Measurements from ENCODE around the gene DRAM2. TPM values are rescaled to one million over a fixed set of nuclear protein-coding genes. Genes with fewer than 3 reads are reported as not detected.
"Not testable (repeated sequence)": the region's sequence is repeated elsewhere in the genome, so short reads cannot be mapped to it uniquely, and the experiment has no call there.

DRAM2 gene
- total RNA-seq, 1 experiment from 2014 or later, result 17.0 TPM

DNA sequence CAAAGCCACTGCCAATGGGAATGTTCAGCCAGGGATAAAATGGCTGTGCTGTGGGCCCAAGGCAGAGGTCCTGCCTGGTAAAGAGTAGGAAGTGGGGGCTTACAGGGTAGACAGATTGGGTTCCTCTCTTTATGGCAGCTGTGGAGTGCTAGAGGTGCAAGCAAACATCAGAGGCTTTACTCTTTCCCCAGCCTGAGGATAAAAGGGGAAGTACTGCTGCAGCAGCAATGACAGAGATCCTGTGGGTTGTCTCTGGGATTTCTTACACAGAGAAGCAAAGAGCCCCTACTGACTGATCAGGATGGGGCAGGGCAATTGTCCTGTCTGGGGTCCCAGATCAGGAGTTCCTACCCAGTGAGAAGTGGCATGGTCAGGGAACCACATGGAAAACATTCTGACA is 54.2 kb downstream of the DRAM2 start:
- CTCF ChIA-PET, result no interaction called here
- Histone ChIP-seq H3K4me1 (ENCODE audit: insufficient read depth, low read length, poor library complexity, severe bottlenecking) (no peaks in the 10 kb centered on the region), H3K27ac (ENCODE audit: low read depth, low read length, poor library complexity, severe bottlenecking) (no peak overlapping the region), H3K27me3 (replicated peaks; ENCODE audit: insufficient read depth, low read depth, low read length, poor library complexity) (peaks cover 32% of the 10 kb centered on the region), H3K4me3 (ENCODE audit: low read depth, low read length, poor library complexity, severe bottlenecking) (no peak overlapping the region), H3K9me3 (ENCODE audit: low read depth, low read length, poor library complexity, severe bottlenecking) (no peaks in the 10 kb centered on the region), H3K36me3 (ENCODE audit: insufficient read depth, low read length, poor library complexity, severe bottlenecking) (no peaks in the 10 kb centered on the region)
- TF ChIP-seq EZH2 (IDR thresholded peaks at IDR 0.05; ENCODE audit: borderline replicate concordance, low read depth, low read length, poor library complexity, severe bottlenecking) (no peak), CTCF (conservative IDR thresholded peaks at IDR 0.05; ENCODE audit: low read depth, low read length) (no peak)
- intact Hi-C loops (cut with micrococcal nuclease; ENCODE audit: unreplicated experiment), result no loop called here
- no TSS peak for BruUV-seq (replicated peaks)
- no peak for DNase-seq (ENCODE audit: low spot score)
- POLR2A ChIA-PET (ENCODE audit: low non-redundant PET), result no interaction called here

- Histone ChIP-seq H3K27ac (ENCODE audit: low read depth, low read length, poor library complexity, severe bottlenecking) (no peak overlapping the region), H3K4me1 (ENCODE audit: insufficient read depth, low read length, poor library complexity, severe bottlenecking) (no peaks in the 10 kb centered on the region), H3K9me3 (ENCODE audit: low read depth, low read length, poor library complexity, severe bottlenecking) (no peaks in the 10 kb centered on the region), H3K27me3 (replicated peaks; ENCODE audit: insufficient read depth, low read depth, low read length, poor library complexity) (peaks cover 31% of the 10 kb centered on the region), H3K36me3 (ENCODE audit: insufficient read depth, low read length, poor library complexity, severe bottlenecking) (no peaks in the 10 kb centered on the region), H3K4me3 (ENCODE audit: low read depth, low read length, poor library complexity, severe bottlenecking) (no peak overlapping the region)
- BruUV-seq (replicated peaks), result no TSS peak
- DNase-seq (ENCODE audit: low spot score), result no peak
- POLR2A ChIA-PET (ENCODE audit: low non-redundant PET), result no interaction called here
- TF ChIP-seq EZH2 (IDR thresholded peaks at IDR 0.05; ENCODE audit: borderline replicate concordance, low read depth, low read length, poor library complexity, severe bottlenecking), result no peak
- no peak for TF ChIP-seq CTCF (conservative IDR thresholded peaks at IDR 0.05; ENCODE audit: low read depth, low read length)
- CTCF ChIA-PET, result no interaction called here
- intact Hi-C loops (cut with micrococcal nuclease; ENCODE audit: unreplicated experiment), result no loop called here
These were observed 54.9 kb downstream of the DRAM2 start for GRCh38 chr1:111084999-111085398.

DNA sequence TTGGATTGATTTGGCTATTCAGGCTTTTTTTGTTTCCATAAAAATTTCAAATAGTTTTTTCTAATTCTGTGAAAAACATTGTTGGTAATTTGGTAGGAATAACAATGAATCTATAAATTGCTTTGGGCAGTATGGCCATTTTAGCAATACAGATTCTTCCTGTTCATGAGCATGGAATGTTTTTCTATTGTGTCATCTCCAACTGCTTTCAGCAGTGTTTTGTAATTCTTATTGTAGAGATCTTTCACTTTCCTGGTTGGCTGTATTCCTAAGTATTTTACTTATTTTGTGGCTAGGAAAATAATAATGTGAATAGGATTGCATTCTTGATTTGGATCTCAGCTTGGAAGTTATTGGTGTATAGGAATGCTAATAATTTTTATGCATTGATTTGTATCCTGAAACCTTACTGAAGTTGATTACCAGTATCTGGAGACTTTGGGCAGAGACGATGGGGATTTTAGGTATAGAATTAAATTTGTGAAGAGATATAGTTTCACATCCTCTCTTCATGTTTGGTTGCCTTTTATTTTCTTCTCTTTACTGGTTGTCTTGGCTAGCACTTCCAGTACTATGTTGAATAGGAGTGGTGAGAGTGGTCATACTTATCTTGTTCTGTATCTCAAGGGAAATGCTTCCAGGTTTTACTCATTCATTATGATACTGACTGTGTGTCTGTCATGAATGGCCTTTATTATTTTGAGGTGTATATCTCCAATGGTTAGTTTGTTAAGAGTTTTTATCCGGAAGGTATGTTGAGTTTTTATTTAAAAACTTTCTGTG is 57.3 kb downstream of the DRAM2 start:
- TF ChIP-seq CTCF (conservative IDR thresholded peaks at IDR 0.05; ENCODE audit: low read depth, low read length) (no peak), EZH2 (IDR thresholded peaks at IDR 0.05; ENCODE audit: borderline replicate concordance, low read depth, low read length, poor library complexity, severe bottlenecking) (no peak)
- no peak for DNase-seq (ENCODE audit: low spot score)
- BruUV-seq (replicated peaks), result no TSS peak
- Histone ChIP-seq H3K36me3 (ENCODE audit: insufficient read depth, low read length, poor library complexity, severe bottlenecking) (no peaks in the 10 kb centered on the region), H3K4me1 (ENCODE audit: insufficient read depth, low read length, poor library complexity, severe bottlenecking) (no peaks in the 10 kb centered on the region), H3K27ac (ENCODE audit: low read depth, low read length, poor library complexity, severe bottlenecking) (no peak overlapping the region), H3K9me3 (ENCODE audit: low read depth, low read length, poor library complexity, severe bottlenecking) (no peaks in the 10 kb centered on the region), H3K27me3 (replicated peaks; ENCODE audit: insufficient read depth, low read depth, low read length, poor library complexity) (peaks cover 7% of the 10 kb centered on the region), H3K4me3 (ENCODE audit: low read depth, low read length, poor library complexity, severe bottlenecking) (no peak overlapping the region)
- intact Hi-C loops (cut with micrococcal nuclease; ENCODE audit: unreplicated experiment), result no loop called here
- ChIA-PET CTCF (no interaction called here), POLR2A (ENCODE audit: low non-redundant PET) (no interaction called here)

DNA sequence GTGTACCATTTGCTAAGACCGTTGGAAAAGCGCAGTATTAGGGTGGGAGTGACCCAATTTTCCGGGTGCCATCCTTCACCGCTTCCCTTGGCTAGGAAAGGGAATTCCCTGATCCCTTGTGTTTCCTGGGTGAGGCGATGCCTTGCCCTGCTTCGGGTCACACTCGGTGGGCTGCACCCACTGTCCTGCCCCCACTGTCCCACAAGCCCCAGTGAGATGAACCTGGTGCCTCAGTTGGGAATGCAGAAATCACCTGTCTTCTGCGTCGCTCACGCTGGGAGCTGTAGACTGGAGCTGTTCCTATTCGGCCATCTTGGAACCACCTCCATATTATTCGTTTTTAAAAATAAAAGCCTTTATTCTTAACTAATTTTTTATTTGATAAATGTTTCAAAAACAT is 60.6 kb downstream of the DRAM2 start:
- H3K9me3 ChIP-seq (ENCODE audit: low read depth, low read length, poor library complexity, severe bottlenecking); DNase-seq (ENCODE audit: low spot score); H3K4me3 ChIP-seq (ENCODE audit: low read depth, low read length, poor library complexity, severe bottlenecking); POLR2A ChIA-PET (ENCODE audit: low non-redundant PET); CTCF ChIA-PET; H3K27me3 ChIP-seq (replicated peaks; ENCODE audit: insufficient read depth, low read depth, low read length, poor library complexity); H3K36me3 ChIP-seq (ENCODE audit: insufficient read depth, low read length, poor library complexity, severe bottlenecking); H3K4me1 ChIP-seq (ENCODE audit: insufficient read depth, low read length, poor library complexity, severe bottlenecking); BruUV-seq (replicated peaks); H3K27ac ChIP-seq (ENCODE audit: low read depth, low read length, poor library complexity, severe bottlenecking); intact Hi-C loops (cut with micrococcal nuclease; ENCODE audit: unreplicated experiment): not testable (repeated sequence)

- DNase-seq (ENCODE audit: low spot score); H3K4me1 ChIP-seq (ENCODE audit: insufficient read depth, low read length, poor library complexity, severe bottlenecking); POLR2A ChIA-PET (ENCODE audit: low non-redundant PET); intact Hi-C loops (cut with micrococcal nuclease; ENCODE audit: unreplicated experiment); H3K36me3 ChIP-seq (ENCODE audit: insufficient read depth, low read length, poor library complexity, severe bottlenecking); CTCF ChIA-PET; BruUV-seq (replicated peaks); H3K9me3 ChIP-seq (ENCODE audit: low read depth, low read length, poor library complexity, severe bottlenecking); H3K27me3 ChIP-seq (replicated peaks; ENCODE audit: insufficient read depth, low read depth, low read length, poor library complexity); H3K4me3 ChIP-seq (ENCODE audit: low read depth, low read length, poor library complexity, severe bottlenecking); H3K27ac ChIP-seq (ENCODE audit: low read depth, low read length, poor library complexity, severe bottlenecking): not testable (repeated sequence)
These were observed 62.6 kb downstream of the DRAM2 start for GRCh38 chr1:111077312-111077711.

All from A673 (cell line).